Activated CD4-positive, alpha-beta T cell treated with anti-CD3 and anti-CD28 coated beads for 36 hours (primary cell): ENCODE measurements around the gene HACD3. TPM values are rescaled to one million over a fixed set of nuclear protein-coding genes. Genes with fewer than 3 reads are reported as not detected.

ENCODE experiments used
- ATAC-seq: fragments of 200-7000 bp; cut with Tn5 transposase; one replicate; pipeline ENCODE4 v1.10.0; 2021; ENCODE audit warnings: mild to moderate bottlenecking, moderate library complexity
- CTCF ChIA-PET: fragments of 350-600 bp; sonication (Branson Sonifier 250); formaldehyde crosslinking; loops from one replicate; lab custom pipeline; 2021; ENCODE audit warnings: antibody characterized with exemption; lab: Charles Lee
- POLR2A ChIA-PET: fragments of 350-600 bp; sonication (Branson Sonifier 250); formaldehyde crosslinking; loops from one replicate; lab custom pipeline; 2021; ENCODE audit warnings: antibody characterized with exemption, inconsistent platforms; lab: Charles Lee
- DNase-seq: peaks from one replicate; pipeline ENCODE4 v3.0.0-alpha.2; 2020
- H3K27ac Mint-ChIP-seq: one replicate; pipeline ENCODE4 v1.8.0; 2021; ENCODE audit warnings: mixed read lengths
- H3K27me3 Mint-ChIP-seq: one replicate; pipeline ENCODE4 v1.8.0; 2021; ENCODE audit warnings: mixed read lengths
- H3K36me3 Mint-ChIP-seq: one replicate; pipeline ENCODE4 v1.8.0; 2021; ENCODE audit warnings: low read depth, mixed read lengths
- H3K4me1 Mint-ChIP-seq: one replicate; pipeline ENCODE4 v1.8.0; 2021; ENCODE audit warnings: mixed read lengths
- H3K4me3 Mint-ChIP-seq: one replicate; pipeline ENCODE4 v1.8.0; 2021; ENCODE audit warnings: mild to moderate bottlenecking, moderate library complexity, mixed read lengths
- H3K9me3 Mint-ChIP-seq: one replicate; pipeline ENCODE4 v1.8.0; 2021; ENCODE audit warnings: low read depth, mixed read lengths
- intact Hi-C, 2 experiments: fragments of 100-400 bp; cut with DNase I in 1 of 2; cut with micrococcal nuclease in 1 of 2; formaldehyde crosslinking; loops; one replicate each; pipeline versions ENCODE4 v1.14.2 to v1.15.1; 2022 to 2024; cut with DNase I, micrococcal nuclease
- total RNA-seq, 2 experiments: library from RNA; stranded (reverse); gene quantifications; one replicate each; pipeline ENCODE4 v1.2.3, GENCODE V29; 2021

Gene HACD3
- total RNA-seq, 2 experiments from 2014 or later, result 23.4 to 27.3 TPM

- ATAC-seq (no peak), DNase-seq (no peak)
- CTCF ChIA-PET, result no interaction called here
- Mint-ChIP-seq H3K27me3 (no peaks in the 10 kb centered on the region), H3K4me1 (peaks cover 4% of the 10 kb centered on the region), H3K9me3 (no peaks in the 10 kb centered on the region), H3K4me3 (no peak overlapping the region), H3K27ac (no peak overlapping the region), H3K36me3 (no peaks in the 10 kb centered on the region)
- intact Hi-C loops, result no loop called here
- POLR2A ChIA-PET, result no interaction called here
These were observed 8.9 kb upstream of the HACD3 start for GRCh38 chr15:65521350-65521749.

GRCh38 chr15:65524226-65524625 lies 6.0 kb upstream of the HACD3 start:
- H3K27me3 Mint-ChIP-seq, result no peaks in the 10 kb centered on the region
- intact Hi-C loops, result no loop called here
- H3K9me3 Mint-ChIP-seq, result no peaks in the 10 kb centered on the region
- ChIA-PET CTCF (interaction anchor here (0.6 kb wide), 1 partner anchor 707 kb away, joined by 3 read pairs; no protein-coding TSS in a partner anchor), POLR2A (no interaction called here)
- DNase-seq (no peak), ATAC-seq (no peak)
- H3K4me3 Mint-ChIP-seq, result no peak overlapping the region
- no peaks in the 10 kb centered on the region for H3K4me1 Mint-ChIP-seq
- no peak overlapping the region for H3K27ac Mint-ChIP-seq
- no peaks in the 10 kb centered on the region for H3K36me3 Mint-ChIP-seq

- peaks cover 5% of the 10 kb centered on the region for H3K4me1 Mint-ChIP-seq
- no peaks in the 10 kb centered on the region for H3K36me3 Mint-ChIP-seq
- ChIA-PET POLR2A (no interaction called here), CTCF (interaction anchor here (1.7 kb wide), 1 partner anchor 85 kb away, joined by 3 read pairs; the partner anchor contains the start of gene INTS14)
- DNase-seq (no peak), ATAC-seq (no peak)
- H3K9me3 Mint-ChIP-seq, result no peaks in the 10 kb centered on the region
- no peaks in the 10 kb centered on the region for H3K27me3 Mint-ChIP-seq
- H3K4me3 Mint-ChIP-seq, result no peak overlapping the region
- H3K27ac Mint-ChIP-seq, result no peak overlapping the region
- intact Hi-C loops, result no loop called here
These were observed 4.6 kb upstream of the HACD3 start for GRCh38 chr15:65525622-65526021.

- no peak for DNase-seq
- no peak overlapping the region for H3K27ac Mint-ChIP-seq
- intact Hi-C loops, result no loop called here
- ATAC-seq, result no peak
- H3K4me3 Mint-ChIP-seq, result no peak overlapping the region
- no peaks in the 10 kb centered on the region for H3K27me3 Mint-ChIP-seq
- peaks cover 23% of the 10 kb centered on the region for H3K4me1 Mint-ChIP-seq
- ChIA-PET CTCF (interaction anchor here (0.6 to 1.9 kb wide), 5 partner anchors 10 to 970 kb away, joined by 3 to 6 read pairs (median 4); no protein-coding TSS in a partner anchor), POLR2A (interaction anchor here (1.2 to 1.4 kb wide), 2 partner anchors 12 to 343 kb away, joined by 3 to 5 read pairs; partner anchors contain the start of gene CLPX)
- peaks cover 2% of the 10 kb centered on the region for H3K36me3 Mint-ChIP-seq
- no peaks in the 10 kb centered on the region for H3K9me3 Mint-ChIP-seq
These were observed 1.7 kb upstream of the HACD3 start for GRCh38 chr15:65528461-65529060.

- ATAC-seq (peak; percentile 7), DNase-seq (no peak)
- H3K4me3 Mint-ChIP-seq, result peak overlapping the region; percentile 78
- intact Hi-C loops, result loop anchor here (1.0 to 5.0 kb wide), 6 partner anchors 13 to 337 kb away; partner anchors contain the start of genes DPP8 (in 2 of the 2), INTS14 (in 1 of the 2) and RAB11A (in 1 of the 2)
- no peaks in the 10 kb centered on the region for H3K9me3 Mint-ChIP-seq
- peak overlapping the region; percentile 91 for H3K27ac Mint-ChIP-seq
- peaks cover 32% of the 10 kb centered on the region for H3K4me1 Mint-ChIP-seq
- ChIA-PET POLR2A (interaction anchor here (0.6 to 1.4 kb wide), 6 partner anchors 12 to 562 kb away, joined by 3 to 10 read pairs (median 4); partner anchors contain the start of genes CLPX and RNU5B-1), CTCF (interaction anchor here (0.7 to 1.9 kb wide), 5 partner anchors 12 to 49 kb away, joined by 3 to 5 read pairs (median 3); no protein-coding TSS in a partner anchor)
- H3K36me3 Mint-ChIP-seq, result peaks cover 2% of the 10 kb centered on the region
- H3K27me3 Mint-ChIP-seq, result no peaks in the 10 kb centered on the region
These were observed 423 bp upstream of the HACD3 start for GRCh38 chr15:65529762-65530317.

GRCh38 chr15:65532738-65533051 lies 2.4 kb downstream of the HACD3 start:
- CTCF ChIA-PET, result no interaction called here
- Mint-ChIP-seq H3K36me3 (peaks cover 4% of the 10 kb centered on the region), H3K27ac (no peak overlapping the region), H3K27me3 (no peaks in the 10 kb centered on the region), H3K4me3 (no peak overlapping the region), H3K9me3 (no peaks in the 10 kb centered on the region), H3K4me1 (peaks cover 32% of the 10 kb centered on the region)
- intact Hi-C loops, result loop anchor here in 1 of 2 experiments (5.0 kb wide), 2 partner anchors 225 to 335 kb away; partner anchors contain the start of gene RAB11A
- no peak for DNase-seq
- ATAC-seq, result peak; percentile 43
- POLR2A ChIA-PET, result interaction anchor here (0.6 kb wide), 2 partner anchors 19 to 22 kb away, joined by 3 to 7 read pairs; no protein-coding TSS in a partner anchor

- ATAC-seq (no peak), DNase-seq (no peak)
- H3K4me1 Mint-ChIP-seq, result peaks cover 35% of the 10 kb centered on the region
- H3K27me3 Mint-ChIP-seq, result no peaks in the 10 kb centered on the region
- H3K36me3 Mint-ChIP-seq, result peaks cover 6% of the 10 kb centered on the region
- no peaks in the 10 kb centered on the region for H3K9me3 Mint-ChIP-seq
- no peak overlapping the region for H3K27ac Mint-ChIP-seq
- intact Hi-C loops, result loop anchor here in 1 of 2 experiments (5.0 kb wide), 2 partner anchors 226 to 334 kb away; partner anchors contain the start of gene RAB11A
- ChIA-PET CTCF (no interaction called here), POLR2A (interaction anchor here (0.6 kb wide), 2 partner anchors 19 to 22 kb away, joined by 3 to 7 read pairs; no protein-coding TSS in a partner anchor)
- no peak overlapping the region for H3K4me3 Mint-ChIP-seq
These were observed 2.9 kb downstream of the HACD3 start for GRCh38 chr15:65533057-65533756.

GRCh38 chr15:65535192-65535591 lies 4.9 kb downstream of the HACD3 start:
- ChIA-PET CTCF (no interaction called here), POLR2A (no interaction called here)
- H3K9me3 Mint-ChIP-seq, result no peaks in the 10 kb centered on the region
- peaks cover 33% of the 10 kb centered on the region for H3K4me1 Mint-ChIP-seq
- intact Hi-C loops, result no loop called here
- H3K4me3 Mint-ChIP-seq, result no peak overlapping the region
- H3K27ac Mint-ChIP-seq, result no peak overlapping the region
- ATAC-seq (no peak), DNase-seq (no peak)
- peaks cover 9% of the 10 kb centered on the region for H3K36me3 Mint-ChIP-seq
- no peaks in the 10 kb centered on the region for H3K27me3 Mint-ChIP-seq

- CTCF ChIA-PET, result no interaction called here
These were observed 10.1 kb downstream of the HACD3 start for GRCh38 chr15:65540314-65540713.

GRCh38 chr15:65541231-65541820 lies 11.1 kb downstream of the HACD3 start:
- ATAC-seq, result no peak
- no peak for DNase-seq
- peaks cover 5% of the 10 kb centered on the region for H3K36me3 Mint-ChIP-seq
- ChIA-PET POLR2A (no interaction called here), CTCF (interaction anchor here (0.9 kb wide), 1 partner anchor 54 kb away, joined by 3 read pairs; no protein-coding TSS in a partner anchor)
- intact Hi-C loops, result no loop called here
- H3K27ac Mint-ChIP-seq, result no peak overlapping the region
- H3K4me1 Mint-ChIP-seq, result peaks cover 19% of the 10 kb centered on the region
- no peak overlapping the region for H3K4me3 Mint-ChIP-seq
- H3K27me3 Mint-ChIP-seq, result no peaks in the 10 kb centered on the region
- H3K9me3 Mint-ChIP-seq, result no peaks in the 10 kb centered on the region

More at GRCh38 chr15:65540314-65540713, 10.1 kb downstream of the HACD3 start:
- H3K36me3 Mint-ChIP-seq, result peaks cover 7% of the 10 kb centered on the region
- intact Hi-C loops, result no loop called here
- H3K4me3 Mint-ChIP-seq, result no peak overlapping the region
- peaks cover 19% of the 10 kb centered on the region for H3K4me1 Mint-ChIP-seq
- no peaks in the 10 kb centered on the region for H3K27me3 Mint-ChIP-seq
- no peak for DNase-seq
- POLR2A ChIA-PET, result no interaction called here
- no peak overlapping the region for H3K27ac Mint-ChIP-seq
- ATAC-seq, result no peak
- no peaks in the 10 kb centered on the region for H3K9me3 Mint-ChIP-seq

- H3K4me3 Mint-ChIP-seq, result no peak overlapping the region
- no peaks in the 10 kb centered on the region for H3K9me3 Mint-ChIP-seq
- CTCF ChIA-PET, result no interaction called here
- no peak overlapping the region for H3K27ac Mint-ChIP-seq
- no peak for DNase-seq
- intact Hi-C loops, result no loop called here
- no peaks in the 10 kb centered on the region for H3K27me3 Mint-ChIP-seq
- ATAC-seq, result no peak
- peaks cover 22% of the 10 kb centered on the region for H3K4me1 Mint-ChIP-seq
- POLR2A ChIA-PET, result no interaction called here
- H3K36me3 Mint-ChIP-seq, result peaks cover 5% of the 10 kb centered on the region
These were observed 17.6 kb downstream of the HACD3 start for GRCh38 chr15:65547841-65548240.
